ENCODE results near the gene MAGEB18.

GRCh38 chrX:26138274-26138673, at the start of gene MAGEB18:
- no peak for TF ChIP-seq CTCF (optimal IDR thresholded peaks at IDR 0.05 in 1 of 3, IDR thresholded peaks at IDR 0.05 in 1 of 3, conservative IDR thresholded peaks at IDR 0.05 in 1 of 3; ENCODE audit: extremely low read depth in 1 of 3, insufficient read depth in 2 of 3, low read length in 3 of 3)
- no peak for TF ChIP-seq EZH2 (IDR thresholded peaks at IDR 0.05; ENCODE audit: low read length)

All from keratinocyte (primary cell).